ENCODE results near the gene DPP9.

The DPP9 gene

GRCh38 chr19:4690361-4690760 lies 33.3 kb downstream of the DPP9 start:
- no peaks in the 10 kb centered on the region for H3K9me3 ChIP-seq
- DNase-seq = no peak
- no peak for TF ChIP-seq CTCF (IDR thresholded peaks at IDR 0.05)
- intact Hi-C loops (cut with DNase I; ENCODE audit: low total_unique reads) = no loop called here
- H3K4me1 ChIP-seq = peaks cover 0 to 5% (median 0%) of the 10 kb centered on the region in 4 donors
- H3K27ac ChIP-seq = no peak overlapping the region
- no peak overlapping the region for H3K4me3 ChIP-seq
- peaks cover 87 to 99% (median 90%) of the 10 kb centered on the region in 3 donors for H3K36me3 ChIP-seq
- no peaks in the 10 kb centered on the region for H3K27me3 ChIP-seq

GRCh38 chr19:4689403-4689802 lies 34.2 kb downstream of the DPP9 start:
- Histone ChIP-seq H3K4me1 (no peaks in the 10 kb centered on the region), H3K9me3 (no peaks in the 10 kb centered on the region), H3K27ac (no peak overlapping the region), H3K36me3 (peaks cover 87 to 99% (median 90%) of the 10 kb centered on the region in 3 donors), H3K4me3 (no peak overlapping the region), H3K27me3 (no peaks in the 10 kb centered on the region)
- no peak for DNase-seq
- intact Hi-C loops (cut with DNase I; ENCODE audit: low total_unique reads) = no loop called here
- no peak for TF ChIP-seq CTCF (IDR thresholded peaks at IDR 0.05)

- Histone ChIP-seq H3K27ac (no peak overlapping the region), H3K9me3 (no peaks in the 10 kb centered on the region), H3K36me3 (peaks cover 86 to 99% (median 90%) of the 10 kb centered on the region in 3 donors), H3K27me3 (no peaks in the 10 kb centered on the region), H3K4me1 (no peaks in the 10 kb centered on the region), H3K4me3 (no peak overlapping the region)
- no peak for TF ChIP-seq CTCF (IDR thresholded peaks at IDR 0.05)
- DNase-seq = no peak
- intact Hi-C loops (cut with DNase I; ENCODE audit: low total_unique reads) = no loop called here
These were observed 35.1 kb downstream of the DPP9 start for GRCh38 chr19:4688587-4688986.

GRCh38 chr19:4687396-4687795 lies 36.2 kb downstream of the DPP9 start:
- TF ChIP-seq CTCF (IDR thresholded peaks at IDR 0.05) = no peak
- H3K27ac ChIP-seq = no peak overlapping the region
- H3K36me3 ChIP-seq = peaks cover 86 to 99% (median 90%) of the 10 kb centered on the region in 3 donors

GRCh38 chr19:4686700-4687099 lies 36.9 kb downstream of the DPP9 start:
- H3K4me1 ChIP-seq = no peaks in the 10 kb centered on the region
- DNase-seq = no peak
- no peaks in the 10 kb centered on the region for H3K9me3 ChIP-seq
- peaks cover 87 to 99% (median 87%) of the 10 kb centered on the region in 3 donors for H3K36me3 ChIP-seq
- no peak overlapping the region for H3K4me3 ChIP-seq
- no peaks in the 10 kb centered on the region for H3K27me3 ChIP-seq
- no peak for TF ChIP-seq CTCF (IDR thresholded peaks at IDR 0.05)
- no peak overlapping the region for H3K27ac ChIP-seq
- intact Hi-C loops (cut with DNase I; ENCODE audit: low total_unique reads) = no loop called here

More at GRCh38 chr19:4687396-4687795, 36.2 kb downstream of the DPP9 start:
- intact Hi-C loops (cut with DNase I; ENCODE audit: low total_unique reads) = no loop called here
- no peak for DNase-seq
- Histone ChIP-seq H3K4me3 (no peak overlapping the region), H3K4me1 (no peaks in the 10 kb centered on the region), H3K9me3 (no peaks in the 10 kb centered on the region), H3K27me3 (no peaks in the 10 kb centered on the region)
